GM23338 (cell line): Measurements from ENCODE around the gene TLCD5. TPM values are rescaled to one million over a fixed set of nuclear protein-coding genes. Genes with fewer than 3 reads are reported as not detected.

Source experiments
- ATAC-seq: fragments of 200-7000 bp; cut with Tn5 transposase; 3 replicates; pipeline ENCODE4 v1.9.1; 2020
- DNase-seq: peaks from one replicate; pipeline ENCODE4 v3.0.0-alpha.2; 2015; ENCODE audit warnings: low spot score
- H2AFZ ChIP-seq: fragments of 200-600 bp; sonication (generic); 2 replicates; pipeline ENCODE4 v1.8.0; 2016; ENCODE audit warnings: antibody characterized with exemption, mild to moderate bottlenecking, moderate library complexity
- H3F3A ChIP-seq: fragments of 200-600 bp; sonication (generic); replicated peaks from 2 replicates; pipeline ENCODE4 v1.8.0; 2017; ENCODE audit warnings: antibody characterized with exemption, mixed run types, low read depth
- H3K27ac ChIP-seq: fragments of 200-600 bp; sonication (generic); 2 replicates; pipeline ENCODE4 v1.6.1; 2016; ENCODE audit warnings: low read depth
- H3K27me3 ChIP-seq: fragments of 200-600 bp; sonication (generic); 2 replicates; pipeline ENCODE4 v1.8.0; 2016; ENCODE audit warnings: mild to moderate bottlenecking, mixed run types, moderate library complexity; ENCODE audit not compliant: insufficient read depth
- H3K36me3 ChIP-seq: fragments of 200-600 bp; sonication (generic); 2 replicates; pipeline ENCODE4 v1.8.0; 2016; ENCODE audit warnings: mild to moderate bottlenecking; ENCODE audit not compliant: insufficient read depth
- H3K4me1 ChIP-seq: fragments of 200-600 bp; sonication (generic); 2 replicates; pipeline ENCODE4 v1.8.0; 2016; ENCODE audit warnings: mild to moderate bottlenecking, moderate library complexity; ENCODE audit not compliant: insufficient read depth
- H3K4me2 ChIP-seq: fragments of 200-600 bp; sonication (generic); 2 replicates; pipeline ENCODE4 v1.7.1; 2017; ENCODE audit warnings: mixed run types
- H3K4me3 ChIP-seq: fragments of 200-600 bp; sonication (generic); 2 replicates; pipeline ENCODE4 v1.6.1; 2016; ENCODE audit warnings: mixed run types
- H3K79me2 ChIP-seq: fragments of 200-600 bp; sonication (generic); replicated peaks from 2 replicates; pipeline ENCODE4 v1.8.0; 2017; ENCODE audit warnings: mild to moderate bottlenecking; ENCODE audit not compliant: insufficient read depth
- H3K9me2 ChIP-seq: fragments of 200-600 bp; sonication (generic); 2 replicates; pipeline ENCODE4 v1.8.0; 2017; ENCODE audit not compliant: insufficient read depth
- H4K20me1 ChIP-seq: fragments of 200-600 bp; sonication (generic); replicated peaks from 2 replicates; pipeline ENCODE4 v1.8.0; 2017; ENCODE audit warnings: mild to moderate bottlenecking; ENCODE audit not compliant: insufficient read depth
- H3K27ac Mint-ChIP-seq: 2 replicates; pipeline ENCODE4 v1.8.0; 2020; ENCODE audit warnings: inconsistent platforms, mild to moderate bottlenecking, moderate library complexity, mixed read lengths
- H3K27me3 Mint-ChIP-seq: 3 replicates; pipeline ENCODE4 v1.8.0; 2022; ENCODE audit warnings: low read depth, mild to moderate bottlenecking, moderate library complexity, mixed read lengths, inconsistent platforms; ENCODE audit not compliant: insufficient read depth, poor library complexity
- H3K36me3 Mint-ChIP-seq: 3 replicates; pipeline ENCODE4 v1.8.0; 2021; ENCODE audit warnings: low read depth, mild to moderate bottlenecking, inconsistent platforms, moderate library complexity, mixed read lengths
- H3K4me1 Mint-ChIP-seq: 3 replicates; pipeline ENCODE4 v1.8.0; 2020; ENCODE audit warnings: mild to moderate bottlenecking, inconsistent platforms, mixed read lengths
- H3K4me3 Mint-ChIP-seq: 3 replicates; pipeline ENCODE4 v1.8.0; 2021; ENCODE audit warnings: moderate library complexity, mild to moderate bottlenecking, inconsistent platforms, mixed read lengths
- H3K9me3 Mint-ChIP-seq: 3 replicates; pipeline ENCODE4 v1.8.0; 2020; ENCODE audit warnings: moderate library complexity, mild to moderate bottlenecking, inconsistent platforms, mixed read lengths
- CREB1 ChIP-seq: fragments of 250-450 bp; sonication (Bioruptor Pico); IDR thresholded peaks from 2 replicates; pipeline ENCODE4 v1.5.0; 2020; ENCODE audit warnings: low read depth, mild to moderate bottlenecking, moderate library complexity
- CTCF ChIP-seq, 2 experiments: fragments of 200-600 bp in 1 of 2; sonication (generic) in 1 of 2; conservative IDR thresholded peaks; 2 replicates each; pipeline versions ENCODE4 v1.5.1 to v1.6.1; 2016 to 2017; ENCODE audit warnings: antibody characterized with exemption in 2 of 2, low read depth in 2 of 2, mild to moderate bottlenecking in 2 of 2, moderate library complexity in 1 of 2
- EZH2 ChIP-seq: fragments of 200-600 bp; sonication (generic); IDR thresholded peaks from one replicate; pipeline ENCODE4 v1.8.0; 2017; ENCODE audit warnings: antibody characterized with exemption, mild to moderate bottlenecking, low read depth; ENCODE audit not compliant: unreplicated experiment
- EZH2phosphoT487 ChIP-seq: fragments of 200-600 bp; sonication (generic); IDR thresholded peaks from one replicate; pipeline ENCODE4 v1.8.1; 2018; ENCODE audit warnings: antibody characterized with exemption; ENCODE audit not compliant: unreplicated experiment
- JUNB ChIP-seq: IDR thresholded peaks from one replicate; pipeline ENCODE4 v1.6.1; 2016; ENCODE audit warnings: antibody characterized with exemption; ENCODE audit not compliant: unreplicated experiment
- NANOG ChIP-seq: IDR thresholded peaks from 2 replicates; pipeline ENCODE4 v1.6.1; 2016; ENCODE audit warnings: antibody characterized with exemption, borderline replicate concordance
- POLR2AphosphoS5 ChIP-seq: IDR thresholded peaks from 2 replicates; pipeline ENCODE4 v1.6.1; 2016; ENCODE audit warnings: antibody characterized with exemption, low read depth
- STAT1 ChIP-seq: IDR thresholded peaks from one replicate; pipeline ENCODE4 v1.6.1; 2016; ENCODE audit warnings: antibody characterized with exemption; ENCODE audit not compliant: unreplicated experiment
- ZNF114 ChIP-seq: fragments of 250-450 bp; sonication (Bioruptor Pico); IDR thresholded peaks from 2 replicates; pipeline ENCODE4 v1.5.0; 2020; ENCODE audit warnings: mild to moderate bottlenecking, moderate library complexity
- ZNF331 ChIP-seq: fragments of 250-450 bp; sonication (Bioruptor Pico); IDR thresholded peaks from 2 replicates; pipeline ENCODE4 v1.5.0; 2020; ENCODE audit warnings: low read depth, mild to moderate bottlenecking, moderate library complexity
- polyA plus RNA-seq: library from polyadenylated mRNA; unstranded; fragments of >200 nt; fragmentation: Nextera tagmentation; extraction: Ambion mirVana; gene quantifications from 2 replicates; pipeline ENCODE4 v1.2.1, GENCODE V29; 2016
- total RNA-seq: library from RNA; depleted of rRNA; stranded (reverse); fragments of >200 nt; shearing (Covaris generic); gene quantifications from 2 replicates; pipeline ENCODE4 v1.2.3, GENCODE V29; 2014
- TF ChIP-seq, protein P1 (sequence below): fragments of 250-450 bp; sonication (Bioruptor Pico); IDR thresholded peaks from 2 replicates; pipeline ENCODE4 v1.5.0; 2020; ENCODE audit warnings: mild to moderate bottlenecking, moderate library complexity
- TF ChIP-seq, protein P2 (sequence below): IDR thresholded peaks from one replicate; pipeline ENCODE4 v1.6.1; 2018; ENCODE audit warnings: antibody characterized with exemption; ENCODE audit not compliant: unreplicated experiment
- TF ChIP-seq, protein P3 (sequence below): IDR thresholded peaks from 2 replicates; pipeline ENCODE4 v1.6.1; 2016; ENCODE audit warnings: antibody characterized with exemption

TLCD5 gene
- total and polyA plus RNA-seq, 2 experiments from 2014 or later, result 5.2 to 10.0 TPM

DNA sequence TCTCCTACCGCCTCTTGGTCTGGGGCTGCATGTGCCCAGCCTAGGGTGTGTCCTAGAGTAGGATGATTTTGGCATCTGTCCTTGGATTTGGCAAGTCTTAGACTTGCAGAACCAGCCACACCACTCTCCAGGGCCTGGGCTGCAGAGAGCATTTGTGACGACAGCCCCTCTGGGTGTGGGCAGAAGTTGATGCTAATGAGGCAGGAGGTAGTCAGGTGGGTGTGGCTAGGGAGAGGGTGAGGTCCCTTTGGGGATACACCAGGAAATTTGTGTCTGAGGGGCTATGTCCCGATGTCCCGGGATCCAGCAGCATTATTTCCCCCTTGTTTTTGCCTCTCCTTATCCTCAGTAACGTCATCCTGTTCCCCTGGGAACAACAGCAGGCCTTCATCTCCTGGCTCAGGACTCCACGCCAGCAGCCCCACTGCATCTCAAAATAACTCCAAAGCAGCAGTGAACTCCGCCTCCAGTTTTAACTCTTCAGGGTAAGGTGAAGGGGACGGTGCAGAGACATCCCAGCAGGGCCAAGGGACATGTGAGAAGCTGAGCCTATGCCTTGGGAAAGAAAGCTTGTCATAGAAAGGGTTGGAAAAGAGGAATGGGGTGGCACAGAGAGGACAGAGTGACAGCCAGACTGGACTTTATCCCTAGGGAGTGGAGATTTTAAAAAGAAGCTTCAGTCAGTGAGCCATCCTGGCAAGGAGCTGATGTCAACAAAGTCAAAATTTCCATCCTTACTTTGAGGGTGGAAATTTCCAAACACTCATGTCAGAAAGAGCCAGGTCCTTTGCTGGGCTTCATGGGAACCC is 8.0 kb upstream of the TLCD5 start:
- peak overlapping the region; percentile 75 for H3K4me2 ChIP-seq
- Mint-ChIP-seq H3K4me3 (peak overlapping the region; percentile 59), H3K36me3 (no peaks in the 10 kb centered on the region)

More for the DNA sequence above, 8.0 kb upstream of the TLCD5 start:
- no peaks in the 10 kb centered on the region for H3F3A ChIP-seq
- peaks cover 18% of the 10 kb centered on the region for H3K4me1 ChIP-seq
- no peak overlapping the region for H3K27ac ChIP-seq
- H4K20me1 ChIP-seq, result no peaks in the 10 kb centered on the region
- H3K9me3 Mint-ChIP-seq, result no peaks in the 10 kb centered on the region
- 0 out of 2 replicates have a peak overlapping the region, but pooled peaks have one; percentile 67 for H3K27ac Mint-ChIP-seq
- peak overlapping the region; percentile 97 for H2AFZ ChIP-seq
- H3K9me2 ChIP-seq, result no peaks in the 10 kb centered on the region
- H3K4me1 Mint-ChIP-seq, result peaks cover 10% of the 10 kb centered on the region
- H3K79me2 ChIP-seq, result no peaks in the 10 kb centered on the region
- no peaks in the 10 kb centered on the region for H3K36me3 ChIP-seq
- no peaks in the 10 kb centered on the region for H3K27me3 ChIP-seq
- TF ChIP-seq ZNF114 (no peak), ZNF331 (CRISPR knock-in tag) (no peak), POLR2AphosphoS5 (no peak; the same call in 1 of the 2 replicates), JUNB (no peak), EZH2 (no peak), CREB1 (CRISPR knock-in tag) (no peak), NANOG (no peak), EZH2phosphoT487 (no peak), CTCF (conservative IDR thresholded peaks at IDR 0.05; ENCODE audit: low read depth in 2 of 2) (no peak), STAT1 (no peak)
- TF ChIP-seq, protein P1, sequence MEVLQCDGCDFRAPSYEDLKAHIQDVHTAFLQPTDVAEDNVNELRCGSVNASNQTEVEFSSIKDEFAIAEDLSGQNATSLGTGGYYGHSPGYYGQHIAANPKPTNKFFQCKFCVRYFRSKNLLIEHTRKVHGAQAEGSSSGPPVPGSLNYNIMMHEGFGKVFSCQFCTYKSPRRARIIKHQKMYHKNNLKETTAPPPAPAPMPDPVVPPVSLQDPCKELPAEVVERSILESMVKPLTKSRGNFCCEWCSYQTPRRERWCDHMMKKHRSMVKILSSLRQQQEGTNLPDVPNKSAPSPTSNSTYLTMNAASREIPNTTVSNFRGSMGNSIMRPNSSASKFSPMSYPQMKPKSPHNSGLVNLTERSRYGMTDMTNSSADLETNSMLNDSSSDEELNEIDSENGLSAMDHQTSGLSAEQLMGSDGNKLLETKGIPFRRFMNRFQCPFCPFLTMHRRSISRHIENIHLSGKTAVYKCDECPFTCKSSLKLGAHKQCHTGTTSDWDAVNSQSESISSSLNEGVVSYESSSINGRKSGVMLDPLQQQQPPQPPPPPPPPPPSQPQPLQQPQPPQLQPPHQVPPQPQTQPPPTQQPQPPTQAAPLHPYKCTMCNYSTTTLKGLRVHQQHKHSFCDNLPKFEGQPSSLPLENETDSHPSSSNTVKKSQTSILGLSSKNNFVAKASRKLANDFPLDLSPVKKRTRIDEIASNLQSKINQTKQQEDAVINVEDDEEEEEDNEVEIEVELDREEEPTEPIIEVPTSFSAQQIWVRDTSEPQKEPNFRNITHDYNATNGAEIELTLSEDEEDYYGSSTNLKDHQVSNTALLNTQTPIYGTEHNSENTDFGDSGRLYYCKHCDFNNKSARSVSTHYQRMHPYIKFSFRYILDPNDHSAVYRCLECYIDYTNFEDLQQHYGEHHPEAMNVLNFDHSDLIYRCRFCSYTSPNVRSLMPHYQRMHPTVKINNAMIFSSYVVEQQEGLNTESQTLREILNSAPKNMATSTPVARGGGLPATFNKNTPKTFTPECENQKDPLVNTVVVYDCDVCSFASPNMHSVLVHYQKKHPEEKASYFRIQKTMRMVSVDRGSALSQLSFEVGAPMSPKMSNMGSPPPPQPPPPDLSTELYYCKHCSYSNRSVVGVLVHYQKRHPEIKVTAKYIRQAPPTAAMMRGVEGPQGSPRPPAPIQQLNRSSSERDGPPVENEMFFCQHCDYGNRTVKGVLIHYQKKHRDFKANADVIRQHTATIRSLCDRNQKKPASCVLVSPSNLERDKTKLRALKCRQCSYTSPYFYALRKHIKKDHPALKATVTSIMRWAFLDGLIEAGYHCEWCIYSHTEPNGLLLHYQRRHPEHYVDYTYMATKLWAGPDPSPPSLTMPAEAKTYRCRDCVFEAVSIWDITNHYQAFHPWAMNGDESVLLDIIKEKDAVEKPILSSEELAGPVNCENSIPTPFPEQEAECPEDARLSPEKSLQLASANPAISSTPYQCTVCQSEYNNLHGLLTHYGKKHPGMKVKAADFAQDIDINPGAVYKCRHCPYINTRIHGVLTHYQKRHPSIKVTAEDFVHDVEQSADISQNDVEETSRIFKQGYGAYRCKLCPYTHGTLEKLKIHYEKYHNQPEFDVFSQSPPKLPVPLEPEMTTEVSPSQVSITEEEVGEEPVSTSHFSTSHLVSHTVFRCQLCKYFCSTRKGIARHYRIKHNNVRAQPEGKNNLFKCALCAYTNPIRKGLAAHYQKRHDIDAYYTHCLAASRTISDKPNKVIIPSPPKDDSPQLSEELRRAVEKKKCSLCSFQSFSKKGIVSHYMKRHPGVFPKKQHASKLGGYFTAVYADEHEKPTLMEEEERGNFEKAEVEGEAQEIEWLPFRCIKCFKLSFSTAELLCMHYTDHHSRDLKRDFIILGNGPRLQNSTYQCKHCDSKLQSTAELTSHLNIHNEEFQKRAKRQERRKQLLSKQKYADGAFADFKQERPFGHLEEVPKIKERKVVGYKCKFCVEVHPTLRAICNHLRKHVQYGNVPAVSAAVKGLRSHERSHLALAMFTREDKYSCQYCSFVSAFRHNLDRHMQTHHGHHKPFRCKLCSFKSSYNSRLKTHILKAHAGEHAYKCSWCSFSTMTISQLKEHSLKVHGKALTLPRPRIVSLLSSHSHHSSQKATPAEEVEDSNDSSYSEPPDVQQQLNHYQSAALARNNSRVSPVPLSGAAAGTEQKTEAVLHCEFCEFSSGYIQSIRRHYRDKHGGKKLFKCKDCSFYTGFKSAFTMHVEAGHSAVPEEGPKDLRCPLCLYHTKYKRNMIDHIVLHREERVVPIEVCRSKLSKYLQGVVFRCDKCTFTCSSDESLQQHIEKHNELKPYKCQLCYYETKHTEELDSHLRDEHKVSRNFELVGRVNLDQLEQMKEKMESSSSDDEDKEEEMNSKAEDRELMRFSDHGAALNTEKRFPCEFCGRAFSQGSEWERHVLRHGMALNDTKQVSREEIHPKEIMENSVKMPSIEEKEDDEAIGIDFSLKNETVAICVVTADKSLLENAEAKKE, result no peak
- TF ChIP-seq, protein P2, sequence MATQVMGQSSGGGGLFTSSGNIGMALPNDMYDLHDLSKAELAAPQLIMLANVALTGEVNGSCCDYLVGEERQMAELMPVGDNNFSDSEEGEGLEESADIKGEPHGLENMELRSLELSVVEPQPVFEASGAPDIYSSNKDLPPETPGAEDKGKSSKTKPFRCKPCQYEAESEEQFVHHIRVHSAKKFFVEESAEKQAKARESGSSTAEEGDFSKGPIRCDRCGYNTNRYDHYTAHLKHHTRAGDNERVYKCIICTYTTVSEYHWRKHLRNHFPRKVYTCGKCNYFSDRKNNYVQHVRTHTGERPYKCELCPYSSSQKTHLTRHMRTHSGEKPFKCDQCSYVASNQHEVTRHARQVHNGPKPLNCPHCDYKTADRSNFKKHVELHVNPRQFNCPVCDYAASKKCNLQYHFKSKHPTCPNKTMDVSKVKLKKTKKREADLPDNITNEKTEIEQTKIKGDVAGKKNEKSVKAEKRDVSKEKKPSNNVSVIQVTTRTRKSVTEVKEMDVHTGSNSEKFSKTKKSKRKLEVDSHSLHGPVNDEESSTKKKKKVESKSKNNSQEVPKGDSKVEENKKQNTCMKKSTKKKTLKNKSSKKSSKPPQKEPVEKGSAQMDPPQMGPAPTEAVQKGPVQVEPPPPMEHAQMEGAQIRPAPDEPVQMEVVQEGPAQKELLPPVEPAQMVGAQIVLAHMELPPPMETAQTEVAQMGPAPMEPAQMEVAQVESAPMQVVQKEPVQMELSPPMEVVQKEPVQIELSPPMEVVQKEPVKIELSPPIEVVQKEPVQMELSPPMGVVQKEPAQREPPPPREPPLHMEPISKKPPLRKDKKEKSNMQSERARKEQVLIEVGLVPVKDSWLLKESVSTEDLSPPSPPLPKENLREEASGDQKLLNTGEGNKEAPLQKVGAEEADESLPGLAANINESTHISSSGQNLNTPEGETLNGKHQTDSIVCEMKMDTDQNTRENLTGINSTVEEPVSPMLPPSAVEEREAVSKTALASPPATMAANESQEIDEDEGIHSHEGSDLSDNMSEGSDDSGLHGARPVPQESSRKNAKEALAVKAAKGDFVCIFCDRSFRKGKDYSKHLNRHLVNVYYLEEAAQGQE, result no peak
- TF ChIP-seq, protein P3, sequence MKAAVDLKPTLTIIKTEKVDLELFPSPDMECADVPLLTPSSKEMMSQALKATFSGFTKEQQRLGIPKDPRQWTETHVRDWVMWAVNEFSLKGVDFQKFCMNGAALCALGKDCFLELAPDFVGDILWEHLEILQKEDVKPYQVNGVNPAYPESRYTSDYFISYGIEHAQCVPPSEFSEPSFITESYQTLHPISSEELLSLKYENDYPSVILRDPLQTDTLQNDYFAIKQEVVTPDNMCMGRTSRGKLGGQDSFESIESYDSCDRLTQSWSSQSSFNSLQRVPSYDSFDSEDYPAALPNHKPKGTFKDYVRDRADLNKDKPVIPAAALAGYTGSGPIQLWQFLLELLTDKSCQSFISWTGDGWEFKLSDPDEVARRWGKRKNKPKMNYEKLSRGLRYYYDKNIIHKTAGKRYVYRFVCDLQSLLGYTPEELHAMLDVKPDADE, result no peak
- H3K27me3 Mint-ChIP-seq, result no peaks in the 10 kb centered on the region
- peak; percentile 96 for ATAC-seq
- DNase-seq, result peak; percentile 74
- H3K4me3 ChIP-seq, result peak overlapping the region; percentile 49
